ENCODE results near the gene EHBP1. TPM values are rescaled to one million over a fixed set of nuclear protein-coding genes. Genes with fewer than 3 reads are reported as not detected.

EHBP1 gene
- total RNA-seq, 1 experiment from 2014 or later = 14.3 TPM

DNA sequence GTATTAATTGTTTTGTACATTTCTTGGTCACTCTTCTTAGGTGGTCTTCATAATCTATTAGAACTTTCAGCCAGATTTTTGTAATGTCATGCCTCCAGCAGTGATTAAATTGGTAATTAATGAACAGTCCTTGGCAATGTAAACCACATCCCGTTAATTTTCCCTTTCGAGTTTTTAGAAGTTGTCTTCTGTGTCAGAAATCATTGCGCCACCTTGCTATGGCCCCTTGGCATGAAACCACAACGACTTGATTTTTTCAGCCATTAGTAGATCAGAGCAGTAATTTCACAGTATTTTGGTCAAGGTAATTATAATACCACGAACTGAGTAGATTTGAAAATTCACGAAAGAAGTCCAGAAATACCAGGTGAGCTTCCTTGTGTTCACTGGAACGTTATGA, 259.2 kb downstream of the EHBP1 start:
- no peaks in the 10 kb centered on the region for H3K9me3 ChIP-seq
- peaks cover 3% of the 10 kb centered on the region; the same call in 1 of the 2 replicates for H3K36me3 ChIP-seq
- DNase-seq = no peak
- H3K4me3 ChIP-seq = no peak overlapping the region
- H3K27me3 ChIP-seq = no peaks in the 10 kb centered on the region

DNA sequence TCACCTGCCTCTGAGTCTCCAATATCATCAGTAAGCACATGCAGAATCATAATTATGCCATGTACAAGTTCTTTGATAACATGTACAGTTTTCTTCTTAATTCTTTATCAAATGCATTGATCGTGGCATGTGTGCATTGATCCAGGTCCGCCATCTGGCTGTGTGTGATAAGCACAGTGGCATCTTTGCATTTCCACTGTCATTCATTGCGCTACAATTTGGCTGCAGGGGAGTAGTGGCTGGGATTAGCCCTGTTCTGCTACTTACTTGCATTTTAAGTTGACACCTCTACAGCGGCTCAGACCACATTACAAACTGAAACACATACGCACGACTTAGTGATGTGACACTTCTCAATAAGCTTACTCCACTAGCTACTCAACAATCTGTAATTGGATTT, 261.5 kb downstream of the EHBP1 start:
- Histone ChIP-seq H3K36me3 (peaks cover 3% of the 10 kb centered on the region; the same call in 1 of the 2 replicates), H3K9me3 (no peaks in the 10 kb centered on the region), H3K27me3 (no peaks in the 10 kb centered on the region), H3K4me3 (no peak overlapping the region)
- DNase-seq = no peak

DNA sequence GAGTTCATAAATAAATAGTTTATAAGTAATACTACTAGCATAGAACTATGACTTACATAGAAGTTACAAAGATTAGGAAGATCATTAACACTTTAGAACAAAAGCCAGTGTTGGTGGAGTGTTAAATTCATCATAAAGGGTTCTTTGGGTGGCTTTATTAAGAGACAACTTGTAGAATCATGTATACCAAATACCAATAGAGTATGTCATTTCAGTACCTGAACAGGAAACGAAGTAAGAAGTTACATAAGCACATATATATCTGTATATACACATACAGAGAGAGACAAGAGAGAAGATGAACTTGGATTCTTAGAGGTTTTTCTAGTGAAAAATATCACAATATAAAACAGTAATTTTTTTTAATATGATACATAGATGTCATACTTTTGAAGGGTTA, 262.7 kb downstream of the EHBP1 start:
- H3K36me3 ChIP-seq = peaks cover 3% of the 10 kb centered on the region; the same call in 1 of the 2 replicates
- no peak overlapping the region for H3K4me3 ChIP-seq
- no peaks in the 10 kb centered on the region for H3K9me3 ChIP-seq
- DNase-seq = no peak
- no peaks in the 10 kb centered on the region for H3K27me3 ChIP-seq

DNA sequence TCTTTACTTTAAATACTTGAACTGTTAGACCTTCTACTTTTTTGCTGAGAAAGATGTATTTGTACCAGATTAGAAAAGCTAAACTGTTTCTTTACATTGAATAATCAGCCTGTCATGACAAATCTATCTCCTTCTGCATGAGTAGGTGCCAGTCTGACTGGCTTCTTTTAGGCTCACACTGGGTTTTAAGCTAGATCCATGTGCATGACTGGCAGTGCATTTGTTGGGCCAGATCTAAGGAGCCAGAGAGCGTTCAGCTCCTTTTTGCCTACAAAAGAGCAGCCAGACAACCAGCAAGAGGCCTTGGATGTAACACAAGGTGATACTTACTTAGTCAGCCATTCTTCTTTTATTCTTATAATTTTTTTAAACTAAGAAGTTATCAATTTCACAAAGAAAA, 263.2 kb downstream of the EHBP1 start:
- Histone ChIP-seq H3K4me3 (no peak overlapping the region), H3K36me3 (peaks cover 3% of the 10 kb centered on the region; the same call in 1 of the 2 replicates), H3K9me3 (no peaks in the 10 kb centered on the region), H3K27me3 (no peaks in the 10 kb centered on the region)
- no peak for DNase-seq

DNA sequence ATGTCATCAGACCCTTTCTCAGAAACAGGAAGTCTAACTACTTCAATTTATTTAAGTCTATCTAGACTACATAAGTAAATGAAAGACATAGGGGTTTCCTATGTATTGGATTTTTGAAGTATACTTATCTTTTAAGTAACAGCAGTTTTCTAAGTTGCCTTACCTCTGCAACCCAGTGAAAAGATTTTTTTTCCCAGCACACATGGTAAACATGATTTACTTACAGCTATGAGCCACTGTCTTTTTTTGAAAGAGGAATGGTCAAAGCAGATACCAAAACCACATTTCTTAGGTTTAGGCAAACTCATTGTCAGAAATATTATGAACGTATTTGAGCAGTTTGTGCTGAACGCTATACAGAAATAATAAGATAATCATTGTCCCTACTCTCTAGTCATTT, 266.4 kb downstream of the EHBP1 start:
- DNase-seq = no peak
- Histone ChIP-seq H3K9me3 (no peaks in the 10 kb centered on the region), H3K4me3 (no peak overlapping the region), H3K27me3 (no peaks in the 10 kb centered on the region), H3K36me3 (no peaks in the 10 kb centered on the region)

DNA sequence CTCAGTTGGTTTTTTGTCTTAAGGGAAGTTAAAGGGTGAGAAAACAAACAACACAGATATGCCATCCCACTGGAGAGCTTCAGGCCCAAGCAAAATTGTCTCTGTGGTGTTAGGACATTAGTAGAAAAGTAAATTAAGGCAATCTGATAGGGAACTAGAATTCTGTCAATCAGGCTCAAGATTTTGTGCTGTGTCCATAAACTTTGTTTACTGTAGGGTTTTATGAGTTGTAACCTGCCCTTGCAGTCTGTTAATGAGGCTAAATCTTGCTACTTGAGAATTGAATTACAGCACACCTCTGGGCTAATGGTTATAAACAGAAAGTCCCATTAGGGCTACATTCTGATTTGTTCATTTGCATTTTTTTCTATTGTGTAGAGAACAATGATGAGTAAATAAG, 267.1 kb downstream of the EHBP1 start:
- H3K9me3 ChIP-seq = no peaks in the 10 kb centered on the region
- no peaks in the 10 kb centered on the region for H3K27me3 ChIP-seq
- no peaks in the 10 kb centered on the region for H3K36me3 ChIP-seq
- DNase-seq = no peak
- no peak overlapping the region for H3K4me3 ChIP-seq

DNA sequence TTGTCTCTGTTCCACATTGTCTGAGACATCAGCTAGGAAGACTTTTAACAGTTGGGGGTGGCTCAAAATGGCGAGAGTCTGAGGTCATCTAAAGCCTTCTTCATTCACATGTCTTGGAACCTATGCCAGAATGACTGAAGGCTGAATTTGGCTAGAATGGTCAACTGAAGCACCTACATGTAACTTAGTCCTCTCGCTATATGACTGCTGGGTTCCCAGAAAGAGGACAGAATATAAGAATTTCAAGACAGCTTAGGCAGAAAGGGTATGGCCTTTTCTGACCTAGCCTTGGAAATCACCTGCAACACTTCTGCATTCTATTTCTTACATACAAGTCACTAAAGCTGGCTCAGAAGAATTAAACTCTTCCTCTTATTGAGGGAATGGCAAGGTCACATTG, 269.5 kb downstream of the EHBP1 start:
- no peaks in the 10 kb centered on the region for H3K9me3 ChIP-seq
- H3K4me3 ChIP-seq = no peak overlapping the region
- peaks cover 9% of the 10 kb centered on the region for H3K36me3 ChIP-seq
- no peaks in the 10 kb centered on the region for H3K27me3 ChIP-seq
- no peak for DNase-seq

DNA sequence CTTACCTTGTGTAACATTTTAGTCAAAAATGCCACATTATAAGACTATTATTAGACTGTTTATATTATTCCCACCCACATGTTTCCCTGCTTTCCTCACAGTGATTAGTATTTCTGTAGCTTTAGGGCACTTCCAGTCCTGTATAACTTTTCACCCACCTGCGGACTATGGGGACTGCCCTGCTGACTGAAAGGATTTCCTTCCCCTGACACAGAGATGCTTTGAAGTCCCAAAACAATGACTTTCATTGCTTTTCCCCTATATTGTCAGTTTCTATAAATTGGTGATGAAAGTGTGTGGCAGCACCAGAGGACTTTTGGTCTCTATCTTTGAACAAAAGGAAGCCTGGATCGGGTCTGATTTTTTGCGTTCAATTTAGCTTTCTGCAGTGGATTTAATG, 286.1 kb downstream of the EHBP1 start:
- H3K4me3 ChIP-seq = no peak overlapping the region
- H3K9me3 ChIP-seq = no peaks in the 10 kb centered on the region
- H3K36me3 ChIP-seq = no peaks in the 10 kb centered on the region; the same call in none of the 2 replicates
- H3K27me3 ChIP-seq = no peaks in the 10 kb centered on the region
- no peak for DNase-seq

DNA sequence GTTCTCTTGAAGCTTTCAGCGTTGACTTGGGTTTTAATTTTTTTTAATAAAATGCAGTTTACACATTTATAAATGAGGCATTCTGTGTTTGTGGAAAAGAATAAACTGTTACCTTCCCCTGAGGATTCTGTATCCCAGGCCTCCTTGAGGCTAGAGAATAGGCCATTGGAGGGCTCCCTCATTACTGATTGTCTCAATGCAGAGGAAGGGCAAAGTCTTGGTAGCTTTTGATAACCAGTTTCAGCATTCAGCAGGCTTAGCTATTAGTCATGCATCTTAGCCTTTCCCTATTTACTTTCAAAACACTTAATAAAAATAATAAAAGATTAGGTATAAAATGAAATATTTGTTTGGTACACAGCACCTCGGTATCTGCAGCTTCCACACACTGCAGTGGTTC, 287.0 kb downstream of the EHBP1 start:
- Histone ChIP-seq H3K27me3 (no peaks in the 10 kb centered on the region), H3K4me3 (no peak overlapping the region), H3K36me3 (no peaks in the 10 kb centered on the region; the same call in none of the 2 replicates), H3K9me3 (no peaks in the 10 kb centered on the region)
- no peak for DNase-seq

DNA sequence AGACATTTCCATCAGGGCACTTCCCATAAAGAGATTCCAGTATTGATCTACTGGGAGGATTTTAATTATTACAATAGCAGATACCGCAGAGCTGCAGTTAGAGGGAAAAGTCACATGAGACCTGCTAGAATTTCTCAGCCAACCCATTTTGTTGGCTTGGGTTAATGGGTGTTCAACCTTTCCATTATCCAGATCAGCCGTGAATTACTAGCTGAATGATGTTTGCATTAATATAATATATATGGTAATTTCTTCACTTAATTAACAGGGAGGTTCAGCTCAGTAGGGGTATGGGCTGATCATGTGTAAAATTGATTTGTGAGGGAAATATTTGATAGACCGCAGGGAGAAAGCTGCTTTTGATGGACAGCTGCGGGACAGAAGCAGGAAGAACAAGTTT, 288.7 kb downstream of the EHBP1 start:
- Histone ChIP-seq H3K4me3 (no peak overlapping the region), H3K36me3 (peaks cover under 1% of the 10 kb centered on the region), H3K9me3 (no peaks in the 10 kb centered on the region), H3K27me3 (no peaks in the 10 kb centered on the region)
- DNase-seq = no peak

DNA sequence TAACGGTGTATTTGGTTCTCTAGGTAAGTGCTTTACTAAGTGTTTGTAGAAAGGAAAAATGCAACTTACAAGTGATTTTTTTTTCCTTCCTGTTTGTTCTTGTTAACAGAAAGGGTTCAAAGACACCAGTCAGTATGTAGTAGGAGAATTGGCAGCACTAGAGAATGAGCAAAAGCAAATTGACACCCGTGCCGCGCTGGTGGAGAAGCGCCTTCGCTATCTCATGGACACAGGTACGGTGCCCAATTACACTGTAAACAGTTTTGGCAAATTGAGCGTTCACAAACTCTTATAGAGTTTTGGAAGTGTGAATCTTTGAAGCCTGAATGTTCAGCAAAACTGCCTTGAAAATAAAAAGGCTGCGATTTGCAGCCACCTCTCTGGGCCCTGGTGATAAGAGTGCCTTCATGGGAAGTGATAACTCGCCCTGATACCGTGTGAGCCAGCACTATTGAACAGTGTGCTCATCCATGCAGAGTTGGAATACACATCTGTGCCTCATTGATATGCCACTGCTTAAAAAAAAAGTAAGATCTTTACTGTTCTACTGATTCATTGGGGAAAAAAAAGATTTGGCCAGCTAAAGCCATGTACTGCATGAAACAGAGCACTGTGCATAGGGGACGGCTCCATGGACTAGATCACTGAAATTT, 291.1 kb downstream of the EHBP1 start:
- peaks cover 3% of the 10 kb centered on the region for H3K36me3 ChIP-seq
- DNase-seq = no peak
- no peaks in the 10 kb centered on the region for H3K27me3 ChIP-seq
- H3K4me3 ChIP-seq = no peak overlapping the region
- no peaks in the 10 kb centered on the region for H3K9me3 ChIP-seq

DNA sequence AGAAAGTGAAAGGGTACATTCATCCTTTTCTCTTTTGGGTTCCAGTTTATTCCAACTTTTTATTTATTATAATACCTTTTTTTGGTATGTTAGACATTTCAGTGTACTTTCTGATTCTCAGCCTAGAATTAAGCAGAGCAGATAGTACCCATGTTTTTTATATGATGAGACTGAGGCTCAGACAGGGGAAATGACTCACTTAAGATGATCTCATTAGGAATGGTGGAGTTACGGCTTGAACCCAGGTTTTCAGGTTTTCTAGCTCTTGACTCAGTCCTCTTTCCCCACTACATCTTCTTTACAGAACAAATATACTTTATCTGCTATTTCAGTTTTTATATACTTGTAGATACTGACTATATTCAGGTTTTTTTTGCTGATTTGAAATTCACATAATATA, 293.4 kb downstream of the EHBP1 start:
- H3K36me3 ChIP-seq = peaks cover 3% of the 10 kb centered on the region; the same call in 1 of the 2 replicates
- no peaks in the 10 kb centered on the region for H3K9me3 ChIP-seq
- DNase-seq = no peak
- no peaks in the 10 kb centered on the region for H3K27me3 ChIP-seq
- H3K4me3 ChIP-seq = no peak overlapping the region

DNA sequence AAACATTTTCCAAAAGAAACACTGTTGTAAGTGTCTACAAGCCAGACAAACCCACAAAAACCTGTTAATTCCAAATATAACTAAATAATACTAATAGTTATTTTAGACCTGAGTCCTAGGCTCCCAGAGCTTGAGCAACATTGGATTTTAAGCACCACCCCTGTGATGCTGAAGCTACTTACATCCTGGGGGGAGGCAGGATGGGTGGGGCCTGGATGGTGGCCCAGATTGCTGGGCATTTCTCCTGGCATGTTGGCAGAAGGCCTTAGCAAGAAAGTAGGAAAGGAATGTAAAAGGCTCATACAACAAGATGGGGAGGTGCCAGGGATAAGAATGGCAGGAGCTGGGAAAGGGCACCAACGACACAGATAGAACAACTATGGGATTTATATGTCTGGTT, 294.4 kb downstream of the EHBP1 start:
- Histone ChIP-seq H3K36me3 (peaks cover 3% of the 10 kb centered on the region; the same call in 1 of the 2 replicates), H3K4me3 (no peak overlapping the region)
- peak; percentile 86 for DNase-seq

DNA sequence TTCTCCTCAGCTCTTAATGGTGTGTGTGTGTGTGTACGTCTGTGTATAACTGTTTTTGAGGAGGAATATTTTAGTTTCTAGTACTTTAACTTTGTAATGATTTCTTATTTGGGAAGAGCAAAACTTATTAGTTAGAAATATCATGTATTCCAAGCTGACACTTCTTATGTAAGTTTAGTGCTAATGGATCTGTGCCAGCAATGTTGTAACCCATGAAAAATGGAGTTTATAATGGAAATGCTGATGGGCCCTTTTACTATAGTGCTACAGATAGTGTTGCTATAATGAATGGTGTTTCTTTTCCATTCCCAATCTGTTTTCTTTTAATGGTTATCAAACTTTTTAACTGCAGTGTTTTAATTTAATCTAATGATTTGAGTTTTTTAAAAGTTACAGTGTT, 295.3 kb downstream of the EHBP1 start:
- Histone ChIP-seq H3K9me3 (no peaks in the 10 kb centered on the region), H3K4me3 (no peak overlapping the region), H3K36me3 (peaks cover 3% of the 10 kb centered on the region; the same call in 1 of the 2 replicates), H3K27me3 (no peaks in the 10 kb centered on the region)
- DNase-seq = no peak

More for the DNA sequence above, 294.4 kb downstream of the EHBP1 start:
- Histone ChIP-seq H3K27me3 (no peaks in the 10 kb centered on the region), H3K9me3 (no peaks in the 10 kb centered on the region)

DNA sequence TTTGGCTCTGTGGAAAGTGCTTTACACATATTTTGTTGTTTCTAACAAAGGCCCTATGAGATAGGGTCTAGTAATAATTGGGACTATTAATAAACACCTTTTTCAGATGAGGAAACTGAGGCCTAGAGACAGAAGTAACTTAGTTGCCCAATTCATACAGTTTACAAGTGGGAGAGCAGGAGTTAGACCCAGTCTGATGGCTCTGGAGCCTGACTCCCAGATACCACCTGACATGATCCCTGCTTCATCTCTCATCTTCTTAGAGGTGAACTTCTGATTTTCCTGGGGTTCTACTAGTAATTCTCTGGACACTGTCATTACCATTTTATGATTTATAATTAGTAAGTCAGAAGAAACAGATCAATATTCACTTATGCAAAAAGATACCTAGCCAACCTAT, 296.1 kb downstream of the EHBP1 start:
- DNase-seq = no peak
- no peaks in the 10 kb centered on the region for H3K9me3 ChIP-seq
- H3K4me3 ChIP-seq = no peak overlapping the region
- H3K36me3 ChIP-seq = peaks cover 3% of the 10 kb centered on the region; the same call in 1 of the 2 replicates
- H3K27me3 ChIP-seq = no peaks in the 10 kb centered on the region

DNA sequence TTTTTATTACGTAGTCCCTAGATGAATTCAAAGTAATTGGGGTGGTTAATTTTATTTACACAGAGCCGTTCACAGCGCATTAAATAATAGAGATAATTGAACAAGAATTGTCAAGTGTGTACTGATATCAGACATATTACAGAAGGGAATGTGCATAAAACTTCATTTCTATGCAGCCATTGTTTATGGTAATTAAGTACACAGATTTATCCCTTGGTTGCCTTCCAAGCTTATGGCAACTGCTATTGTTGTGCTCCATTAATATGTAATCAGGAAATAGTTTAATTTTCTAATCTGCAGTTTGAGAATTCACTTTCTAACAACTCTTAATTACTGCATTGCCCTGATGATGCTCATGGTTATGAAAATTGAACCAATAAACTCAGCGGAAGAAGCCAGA, 297.8 kb downstream of the EHBP1 start:
- Histone ChIP-seq H3K27me3 (no peaks in the 10 kb centered on the region), H3K36me3 (peaks cover 3% of the 10 kb centered on the region; the same call in 1 of the 2 replicates), H3K4me3 (no peak overlapping the region), H3K9me3 (no peaks in the 10 kb centered on the region)
- no peak for DNase-seq

DNA sequence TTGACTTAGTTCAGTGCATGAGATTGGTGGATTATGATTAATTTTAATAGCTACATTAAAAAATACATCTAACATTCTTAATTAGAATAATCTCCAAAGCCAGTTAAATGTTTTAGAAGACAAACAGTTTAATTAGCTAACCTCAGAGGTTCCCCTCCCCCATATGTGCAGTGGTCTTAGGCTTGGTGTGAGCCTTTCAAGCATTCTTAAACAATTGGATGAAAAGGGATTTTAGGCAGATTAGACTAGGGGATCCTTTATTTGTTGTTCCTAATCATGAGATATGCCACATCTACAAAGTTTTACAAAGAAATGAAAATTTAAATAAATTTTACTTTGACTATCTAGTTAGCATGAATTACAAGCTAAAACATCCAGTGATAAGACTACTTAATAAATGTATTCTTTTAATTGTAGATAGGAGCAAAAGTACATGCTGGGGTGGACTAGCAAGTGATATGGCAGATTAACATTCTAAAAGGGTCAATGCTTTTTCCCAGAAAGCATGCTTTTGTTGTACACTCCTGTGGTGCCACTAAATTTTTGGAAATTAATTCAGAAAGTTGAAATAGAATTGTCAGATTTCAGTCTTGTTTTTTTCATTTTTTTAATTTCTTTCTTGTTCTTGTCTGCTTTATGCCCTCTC, 302.4 kb downstream of the EHBP1 start:
- Histone ChIP-seq H3K27me3 (no peaks in the 10 kb centered on the region), H3K9me3 (no peaks in the 10 kb centered on the region), H3K36me3 (peaks cover 2% of the 10 kb centered on the region; the same call in 1 of the 2 replicates), H3K4me3 (no peak overlapping the region)
- no peak for DNase-seq

DNA sequence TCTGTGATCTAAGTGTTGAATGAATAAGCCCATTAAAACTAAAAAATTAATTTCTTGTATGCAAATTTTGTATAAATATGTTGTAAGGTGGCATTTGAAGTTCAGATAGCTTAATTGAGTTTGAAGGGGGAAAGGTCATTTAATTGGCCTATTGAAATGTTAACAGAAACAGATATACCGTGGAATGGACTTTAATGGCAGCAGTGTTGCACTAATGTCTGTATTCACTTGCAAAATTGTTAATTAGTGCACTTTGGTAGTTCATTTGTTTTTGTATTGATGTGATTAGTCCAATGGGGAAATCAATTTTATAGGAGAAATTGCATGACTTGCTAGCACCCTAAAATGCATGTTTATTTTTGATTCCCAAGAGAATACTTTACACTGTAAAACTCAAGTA, 303.3 kb downstream of the EHBP1 start:
- peaks cover 8% of the 10 kb centered on the region for H3K36me3 ChIP-seq
- H3K4me3 ChIP-seq = no peak overlapping the region
- DNase-seq = no peak
- no peaks in the 10 kb centered on the region for H3K9me3 ChIP-seq
- H3K27me3 ChIP-seq = no peaks in the 10 kb centered on the region
